ENCODE data around the gene SMIM29. TPM values are rescaled to one million over a fixed set of nuclear protein-coding genes. Genes with fewer than 3 reads are reported as not detected.
"Not testable (repeated sequence)": the region's sequence is repeated elsewhere in the genome, so short reads cannot be mapped to it uniquely, and the experiment has no call there.

The SMIM29 gene
- total RNA-seq, 1 experiment from 2014 or later, result 5.4 TPM

GRCh38 chr6:34245032-34245760 lies 3.6 kb downstream of the SMIM29 start:
- not testable (repeated sequence) for H2AK5ac ChIP-seq (ENCODE audit: insufficient read length, low read length); H3K79me2 ChIP-seq (ENCODE audit: insufficient read depth, low read length); H3K4ac ChIP-seq (ENCODE audit: low read depth, low read length); H3K9me3 ChIP-seq (ENCODE audit: control insufficient read depth, low read depth, low read length); H2BK120ac ChIP-seq (ENCODE audit: low read depth, low read length, poor library complexity, severe bottlenecking); H3K79me1 ChIP-seq (ENCODE audit: insufficient read depth, low read depth, low read length, poor library complexity, severe bottlenecking); H2BK5ac ChIP-seq (ENCODE audit: insufficient read length, low read length); H3K27me3 Mint-ChIP-seq (ENCODE audit: low read depth); H3K9ac ChIP-seq (ENCODE audit: extremely low read depth, insufficient read length, low read length); H3T11ph ChIP-seq (ENCODE audit: low read length); H4K91ac ChIP-seq (ENCODE audit: insufficient read length, low read depth, low read length); H3K27ac ChIP-seq (ENCODE audit: insufficient read length, low read depth, low read length); H4K5ac ChIP-seq (ENCODE audit: insufficient read length, low read depth, low read length); H3K23me2 ChIP-seq (ENCODE audit: insufficient read length, low read depth, low read length, poor library complexity, severe bottlenecking); H3K14ac ChIP-seq (ENCODE audit: insufficient read depth, low read length); H3K18ac ChIP-seq (ENCODE audit: insufficient read length, low read depth, low read length); H2BK12ac ChIP-seq (ENCODE audit: insufficient read length, low read depth, low read length); H2BK20ac ChIP-seq (ENCODE audit: low read depth, low read length, poor library complexity, severe bottlenecking); H2AFZ ChIP-seq (ENCODE audit: low read length); H4K20me1 ChIP-seq (ENCODE audit: control insufficient read depth, insufficient read depth, insufficient read length); H3K27me3 ChIP-seq (ENCODE audit: insufficient read depth, low read length); DNase-seq; H3K4me2 ChIP-seq (ENCODE audit: insufficient read depth, insufficient read length, low read length); H3K4me1 ChIP-seq (ENCODE audit: insufficient read depth, low read length); H4K8ac ChIP-seq (replicated peaks; ENCODE audit: insufficient read length, low read depth, low read length); H3K9me3 Mint-ChIP-seq; H2BK15ac ChIP-seq (ENCODE audit: low read depth, low read length); H3K23ac ChIP-seq (ENCODE audit: insufficient read length, low read depth, low read length); H3K56ac ChIP-seq (ENCODE audit: insufficient read length, low read depth, low read length)
- Mint-ChIP-seq H3K27ac (peak overlapping the region; percentile 44 to 83 (median 83); a peak in 4 of 7 replicates), H3K4me3 (peak overlapping the region in 1 of 2 experiments; percentile 67; a peak in 2 of 5 replicates), H3K4me1 (peaks cover 54 to 66% of the 10 kb centered on the region in 2 experiments), H3K36me3 (ENCODE audit: insufficient read depth in 1 of 3, low read depth in 3 of 3) (peaks cover 43 to 61% (median 53%) of the 10 kb centered on the region in 3 experiments)
- WGBS (ENCODE audit: extremely low coverage, insufficient read length, low lambda C conversion rate), result no CpG with 5 or more reads among the region's 13 CpGs
